ENCODE data around the gene PPP1R13B.
A peak's percentile ranks its signal among the peaks of the same experiment; 100 is the strongest.
"Not testable (repeated sequence)": the region's sequence is repeated elsewhere in the genome, so short reads cannot be mapped to it uniquely, and the experiment has no call there.

PPP1R13B gene

DNA sequence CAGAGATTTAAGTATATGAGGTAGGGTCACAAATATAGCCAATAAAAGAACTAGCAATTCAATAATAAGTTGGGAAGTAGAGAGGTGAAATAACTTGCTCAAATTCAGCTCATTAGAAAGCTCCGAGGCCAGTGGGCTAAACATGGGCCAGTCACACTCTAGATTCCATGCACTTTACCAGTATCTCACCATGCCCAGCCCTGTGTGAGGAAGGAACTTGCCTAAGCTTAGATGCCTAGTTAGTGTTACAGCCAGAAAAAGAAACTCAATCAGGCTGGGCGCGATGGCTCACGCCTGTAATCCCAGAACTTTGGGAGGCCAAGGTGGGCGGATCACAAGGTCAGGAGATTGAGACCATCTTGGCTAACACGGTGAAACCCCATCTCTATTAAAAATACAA, 71.1 kb downstream of the PPP1R13B start:
- not testable (repeated sequence) for DNase-seq (ENCODE audit: low read depth in 2 of 2)

DNA sequence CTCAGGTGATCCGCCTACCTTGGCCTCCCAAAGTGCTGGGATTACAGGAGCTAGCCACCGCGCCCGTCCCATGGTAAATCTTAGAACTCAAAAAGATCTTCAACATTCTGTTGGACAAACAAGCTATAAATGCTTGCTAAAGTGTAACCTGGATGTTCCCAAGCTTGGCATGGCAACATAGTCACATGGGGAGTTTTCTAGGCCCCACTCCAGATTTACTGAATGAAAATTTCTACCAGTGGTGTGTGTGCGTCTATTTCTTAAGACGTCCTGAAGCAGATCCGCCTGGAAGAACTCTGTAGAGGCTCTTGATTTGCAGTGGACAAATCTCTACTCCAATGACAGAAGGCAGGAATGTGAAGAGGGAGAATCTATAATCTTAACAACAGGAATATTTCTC, 71.9 kb downstream of the PPP1R13B start:
- no peak for DNase-seq (ENCODE audit: low read depth in 2 of 2)

DNA sequence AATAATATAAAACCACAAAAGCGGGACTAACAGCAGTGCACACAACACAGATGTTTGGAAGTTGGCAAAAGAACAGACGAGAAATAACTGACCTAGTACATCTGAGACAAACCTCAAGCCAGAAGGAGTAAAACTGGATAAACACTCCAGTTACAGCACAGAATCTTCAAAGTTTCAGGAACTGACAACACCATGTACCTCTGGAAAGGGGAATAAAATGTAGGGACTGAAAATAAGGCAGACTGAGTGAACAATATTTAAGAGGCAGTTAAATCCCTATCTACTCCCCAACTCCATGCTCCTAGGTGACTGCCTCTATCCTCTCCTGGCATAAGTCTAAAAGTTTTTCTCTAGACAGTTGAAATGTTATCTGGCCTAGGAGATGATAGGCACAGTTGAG, 73.9 kb downstream of the PPP1R13B start:
- no peak for DNase-seq (ENCODE audit: low read depth in 2 of 2)

DNA sequence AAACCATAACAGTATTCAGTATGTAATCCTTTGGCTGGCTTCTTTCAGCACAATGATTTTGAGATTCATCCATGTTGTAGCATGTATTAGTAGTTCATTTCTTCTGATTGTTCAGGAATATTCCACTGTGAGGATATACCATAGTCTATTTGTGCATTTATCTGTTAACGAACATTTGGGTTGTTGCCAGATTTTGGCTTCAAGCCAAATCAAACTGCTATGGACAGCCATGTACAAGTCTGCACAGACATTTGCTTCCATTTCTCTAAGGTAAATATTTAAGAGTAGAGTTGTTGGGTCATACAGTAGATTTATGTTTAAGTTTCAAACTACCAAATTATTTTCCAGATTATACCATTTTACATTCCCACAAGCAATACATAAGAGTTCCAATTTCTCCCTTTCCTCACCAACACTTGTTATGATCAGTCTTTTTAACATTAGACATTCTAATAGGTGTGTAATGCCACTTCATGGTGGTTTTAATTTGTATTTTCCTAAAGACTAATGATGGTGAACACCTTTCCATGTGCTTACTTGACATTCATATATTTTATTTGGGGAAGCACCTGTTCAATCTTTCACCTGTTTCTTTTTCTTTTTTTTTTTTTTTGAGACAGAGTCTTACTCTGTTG, 75.2 kb downstream of the PPP1R13B start:
- no peak for DNase-seq (ENCODE audit: low read depth in 2 of 2)

DNA sequence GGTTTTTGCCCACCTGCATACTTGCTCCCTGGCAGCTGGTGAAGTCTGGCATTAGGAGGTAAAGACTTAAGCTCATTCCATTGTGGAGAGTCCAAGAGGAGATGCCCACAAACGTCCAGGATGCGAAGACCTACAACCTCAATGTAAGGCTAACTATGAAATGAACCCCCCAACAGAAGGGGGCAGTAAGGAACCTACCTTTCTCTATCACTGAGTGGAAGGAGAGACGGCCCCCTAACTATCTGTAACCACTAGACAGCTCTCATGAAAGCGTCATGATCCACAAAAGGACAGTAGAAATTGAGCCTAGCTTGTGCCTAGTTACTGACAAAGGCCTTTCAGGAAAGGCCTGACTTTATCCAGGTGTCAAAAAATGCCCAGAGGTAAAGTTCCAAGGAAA, 76.5 kb downstream of the PPP1R13B start:
- DNase-seq (ENCODE audit: low read depth in 2 of 2) = no peak

DNA sequence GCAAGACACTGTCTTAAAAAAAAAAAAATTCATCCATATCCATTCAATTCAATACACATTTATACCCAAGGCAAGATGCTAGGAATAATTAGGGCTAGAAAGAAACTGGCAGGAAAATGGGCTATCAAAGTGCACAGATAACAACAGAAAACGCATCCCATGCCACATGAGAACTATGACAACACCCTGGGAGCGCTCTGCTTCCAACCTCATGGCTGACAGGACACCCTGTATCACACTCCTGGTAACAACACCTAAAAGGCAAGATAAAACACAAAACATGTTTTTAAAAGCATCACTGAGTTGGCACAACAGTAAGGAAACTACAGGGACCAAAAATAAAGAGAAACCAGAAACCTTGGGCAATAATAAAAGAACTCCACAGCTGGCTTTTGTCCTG, 76.9 kb downstream of the PPP1R13B start:
- DNase-seq (ENCODE audit: low read depth in 2 of 2) = no peak

DNA sequence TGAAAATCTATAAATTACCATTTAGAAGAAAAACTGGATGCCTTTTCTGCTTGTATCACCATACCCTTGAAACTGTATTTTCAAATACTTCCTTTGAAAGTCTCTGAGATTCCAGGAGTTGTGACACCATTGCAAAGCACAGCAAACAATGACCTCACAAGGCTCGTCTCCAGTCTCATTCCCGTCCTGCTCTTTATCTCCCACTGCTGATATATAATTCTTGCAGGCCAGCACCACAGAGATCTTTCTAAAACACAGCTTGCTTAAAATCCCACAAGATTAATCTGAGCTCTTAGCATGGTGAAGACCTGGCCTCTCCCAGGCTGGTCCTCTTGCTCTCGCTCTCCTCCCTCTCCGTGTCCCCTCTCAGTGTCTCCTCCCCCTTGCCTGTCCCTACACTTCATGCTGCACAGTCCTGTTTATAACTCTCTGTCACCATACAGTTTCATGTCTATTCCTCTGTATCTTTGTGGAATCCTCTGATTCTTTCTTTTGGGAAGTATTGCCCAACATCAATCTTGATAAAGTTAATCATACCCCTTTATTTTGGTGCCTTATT, 80.0 kb downstream of the PPP1R13B start:
- DNase-seq (ENCODE audit: low read depth in 2 of 2) = no peak

DNA sequence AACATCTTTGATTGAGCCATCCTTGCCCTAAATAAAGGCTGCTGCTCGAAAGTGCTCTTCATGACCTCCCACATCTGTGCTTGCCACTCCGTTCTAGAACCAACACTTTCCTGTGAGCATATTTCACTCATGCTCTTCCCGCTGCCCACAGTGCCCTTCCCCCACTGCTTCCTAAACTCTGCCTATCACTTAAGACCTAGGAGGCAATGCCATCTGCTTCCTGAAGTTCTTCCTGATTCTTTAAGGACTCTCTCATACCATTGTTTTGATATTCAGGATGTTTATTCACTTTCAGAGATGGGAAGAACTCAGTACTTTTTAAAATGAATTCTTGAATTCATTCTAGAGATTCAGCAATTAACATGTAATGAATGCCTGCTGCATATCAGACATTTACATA, 81.8 kb downstream of the PPP1R13B start:
- DNase-seq (ENCODE audit: low read depth in 2 of 2) = no peak

DNA sequence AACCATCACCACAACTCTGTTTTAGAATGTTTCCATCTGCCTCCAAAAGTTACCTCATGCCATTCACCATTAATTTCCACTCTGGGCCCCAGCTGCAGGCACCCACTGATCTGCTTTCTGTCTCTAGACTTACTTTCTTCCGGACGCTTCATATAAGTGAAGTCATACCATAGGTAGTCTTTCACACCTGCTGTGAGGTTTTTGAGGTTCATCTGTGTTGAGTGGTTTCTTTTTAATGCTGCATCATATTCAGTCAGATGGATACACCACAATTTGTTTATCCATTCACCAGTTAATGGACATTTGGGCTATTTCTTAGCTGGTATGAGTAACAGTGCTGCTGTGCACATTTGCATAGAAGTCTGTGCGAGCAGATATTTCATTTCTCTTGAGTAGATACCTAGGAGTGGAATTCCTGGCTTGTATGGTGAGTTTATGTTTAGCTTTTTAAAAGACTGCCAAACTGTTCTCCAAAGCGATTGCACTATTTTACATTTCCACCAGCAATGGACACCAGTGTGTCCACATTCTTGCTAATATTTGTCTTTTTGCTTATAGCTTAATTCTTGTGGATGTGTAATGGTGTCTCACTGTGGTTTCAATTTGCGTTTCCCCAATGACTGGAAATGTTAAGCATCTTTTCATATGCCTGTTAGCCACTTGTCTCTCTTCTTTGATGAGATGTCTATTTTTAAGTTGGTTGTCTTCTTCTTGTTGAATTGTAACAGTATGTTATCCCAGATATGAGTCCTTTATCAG, 83.5 kb downstream of the PPP1R13B start:
- DNase-seq (ENCODE audit: low read depth in 2 of 2) = no peak

DNA sequence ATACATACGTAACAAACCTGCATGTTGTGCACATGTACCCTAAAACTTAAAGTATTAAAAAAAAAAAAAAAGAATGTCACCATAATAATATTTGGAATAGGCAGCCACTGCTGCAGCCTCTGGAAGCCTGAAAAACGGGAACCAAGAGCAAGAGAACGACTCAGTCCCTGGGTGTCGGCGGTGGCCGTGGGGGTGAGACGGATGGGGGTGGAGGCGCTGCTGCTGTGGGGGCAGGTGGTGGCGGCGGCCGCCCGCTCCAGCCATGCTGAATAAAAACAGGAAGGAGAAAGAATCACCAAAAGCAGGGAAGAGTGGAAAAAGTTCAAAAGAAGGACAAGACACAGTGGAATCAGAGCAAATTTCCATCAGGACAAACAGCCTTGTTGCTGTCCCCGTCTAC, 84.8 kb downstream of the PPP1R13B start:
- DNase-seq (ENCODE audit: low read depth in 2 of 2) = no peak

DNA sequence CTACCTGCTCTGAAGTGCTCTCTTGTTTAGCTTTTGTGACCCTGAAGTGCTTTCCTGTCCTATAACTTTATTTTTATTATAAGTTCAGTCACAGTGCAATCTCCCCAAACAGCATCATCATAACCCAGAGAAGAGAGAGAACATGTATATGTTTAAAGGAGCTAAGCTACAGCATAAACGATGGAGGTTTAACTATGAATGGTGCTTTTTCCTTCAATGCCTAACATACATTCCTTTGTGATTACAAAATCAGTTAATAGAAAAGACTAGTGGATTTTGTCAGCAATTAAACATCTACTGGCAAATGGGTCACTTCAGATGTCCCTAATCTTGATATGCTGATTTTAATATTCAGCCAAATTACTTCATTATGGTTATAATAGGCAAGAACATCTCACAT, 85.3 kb downstream of the PPP1R13B start:
- DNase-seq (ENCODE audit: low read depth in 2 of 2) = no peak

DNA sequence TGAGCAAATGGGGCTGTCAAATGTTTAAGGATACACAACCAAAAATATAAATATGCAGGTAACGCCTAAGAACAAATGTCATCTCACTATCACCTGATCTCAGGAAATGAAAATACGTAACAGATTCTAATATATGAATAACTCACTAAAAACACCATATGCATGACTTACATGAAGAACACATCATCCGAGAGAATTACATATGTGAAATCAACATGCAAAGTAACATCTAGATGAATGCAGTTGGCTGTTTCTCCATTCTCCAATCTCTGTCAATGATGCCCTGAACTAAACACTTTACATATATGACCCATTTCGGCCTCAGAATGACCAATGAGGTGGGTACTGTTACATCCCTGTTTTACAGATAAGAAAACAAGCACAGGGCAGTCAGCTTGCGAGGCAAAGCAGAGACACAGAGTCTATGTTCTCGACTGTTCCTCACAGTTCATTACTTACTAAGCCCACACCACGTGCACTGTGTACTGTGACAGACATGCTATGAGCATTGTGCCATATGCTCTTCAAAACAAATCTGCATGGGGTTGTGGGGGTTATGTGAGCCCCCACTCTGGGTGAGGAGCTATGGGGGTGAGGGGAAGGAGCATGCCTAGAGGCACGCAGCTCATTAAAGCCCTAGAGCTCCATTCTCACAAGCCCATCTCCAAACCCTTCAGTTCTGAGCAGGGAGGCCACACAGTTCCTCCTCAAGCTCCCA, 89.2 kb downstream of the PPP1R13B start:
- no peak for DNase-seq (ENCODE audit: low read depth in 2 of 2)

DNA sequence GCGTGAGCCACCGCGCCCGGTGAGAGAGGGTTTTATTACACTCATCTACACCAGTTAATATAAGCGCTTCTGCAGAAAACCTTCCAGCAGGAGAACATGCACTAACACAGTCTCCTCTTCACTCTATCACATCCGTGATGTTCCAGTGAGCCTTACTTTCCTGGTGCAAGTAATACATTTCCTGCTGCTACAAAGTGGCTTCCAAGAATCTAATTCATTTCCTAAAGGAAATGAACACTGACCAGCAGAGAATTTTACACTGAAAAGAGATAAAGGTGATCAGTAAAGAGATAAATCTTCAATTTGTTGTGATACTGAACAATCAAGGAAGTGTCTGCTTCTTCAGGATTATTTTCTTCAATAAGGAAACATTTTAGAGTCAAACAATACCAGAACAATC, 92.3 kb downstream of the PPP1R13B start:
- DNase-seq (ENCODE audit: low read depth in 2 of 2) = no peak

DNA sequence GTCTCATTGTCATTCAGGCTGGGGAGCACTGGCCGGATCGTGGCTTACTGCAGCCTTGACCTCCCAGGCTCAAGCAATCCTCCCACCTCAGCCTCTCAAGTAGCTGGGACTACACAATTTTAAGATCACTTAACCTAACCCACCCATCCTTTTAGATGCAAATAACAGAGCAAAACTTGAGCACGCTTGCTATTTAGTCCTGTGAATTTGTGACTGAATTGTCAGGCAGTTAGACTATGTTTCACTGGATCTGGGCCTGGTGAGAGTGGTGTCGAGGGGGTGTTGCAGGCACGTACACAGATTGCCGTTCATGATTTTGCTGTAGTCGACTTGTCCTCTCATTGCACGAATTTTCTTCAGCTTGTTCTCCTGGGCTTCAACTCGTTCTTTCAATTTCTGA, 93.6 kb downstream of the PPP1R13B start:
- no peak for DNase-seq (ENCODE audit: low read depth in 2 of 2)

DNA sequence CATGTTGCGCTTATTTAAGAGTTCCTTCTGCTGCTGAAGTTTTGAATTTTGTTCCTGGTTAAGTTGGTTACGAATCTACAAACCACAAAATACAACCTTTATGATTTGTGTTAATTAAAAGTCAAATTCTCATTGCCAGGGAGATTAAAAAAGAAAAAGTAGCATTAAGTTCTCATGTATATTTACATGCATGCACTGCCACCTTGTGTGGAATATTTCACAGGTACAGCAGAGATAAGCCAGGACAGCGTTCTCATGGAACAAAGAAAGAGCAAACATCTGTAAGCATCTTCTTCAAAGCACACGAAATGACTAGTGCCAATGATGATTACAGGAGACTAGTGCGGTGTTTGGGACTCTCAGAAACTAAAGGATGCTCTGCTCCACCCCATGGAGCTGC, 97.5 kb downstream of the PPP1R13B start:
- DNase-seq (ENCODE audit: low read depth in 2 of 2) = no peak

DNA sequence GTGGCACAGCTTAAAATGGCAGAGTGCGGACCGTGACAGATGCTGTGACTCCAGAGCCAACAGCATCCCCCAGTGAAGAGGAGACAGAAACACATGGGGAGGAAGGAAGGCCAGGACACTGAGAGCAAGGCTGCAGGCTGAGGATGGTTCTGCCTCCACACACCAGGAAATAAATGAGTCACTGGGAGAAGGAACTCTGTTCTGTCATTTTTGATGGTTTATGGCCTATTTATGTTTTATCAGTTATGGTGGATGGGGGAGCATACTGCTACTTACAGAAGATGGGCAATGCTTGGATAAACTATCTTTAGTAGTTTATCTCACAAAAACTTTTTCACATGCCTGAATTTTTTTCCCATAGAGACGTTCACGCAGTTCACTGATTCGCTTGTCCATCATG, 97.9 kb downstream of the PPP1R13B start:
- DNase-seq (ENCODE audit: low read depth in 2 of 2) = no peak

DNA sequence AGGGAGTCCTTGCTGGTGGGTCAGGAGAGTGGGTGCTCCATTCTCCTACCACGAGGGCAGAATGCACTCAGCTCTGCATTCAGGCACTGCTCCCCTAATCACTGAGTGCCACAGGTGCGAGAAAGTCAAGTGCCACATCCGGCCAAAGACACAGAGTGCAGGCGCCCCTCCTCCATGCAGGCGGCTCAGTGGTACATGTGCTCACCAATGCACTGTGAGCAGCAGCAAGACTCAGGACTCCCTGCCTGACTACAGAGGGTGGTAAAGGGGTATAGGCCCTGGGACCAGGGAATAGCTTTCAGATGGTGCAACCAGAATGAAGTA, 98.9 kb downstream of the PPP1R13B start:
- DNase-seq (ENCODE audit: low read depth in 2 of 2) = peak in 1 of 2 donors; percentile 5

DNA sequence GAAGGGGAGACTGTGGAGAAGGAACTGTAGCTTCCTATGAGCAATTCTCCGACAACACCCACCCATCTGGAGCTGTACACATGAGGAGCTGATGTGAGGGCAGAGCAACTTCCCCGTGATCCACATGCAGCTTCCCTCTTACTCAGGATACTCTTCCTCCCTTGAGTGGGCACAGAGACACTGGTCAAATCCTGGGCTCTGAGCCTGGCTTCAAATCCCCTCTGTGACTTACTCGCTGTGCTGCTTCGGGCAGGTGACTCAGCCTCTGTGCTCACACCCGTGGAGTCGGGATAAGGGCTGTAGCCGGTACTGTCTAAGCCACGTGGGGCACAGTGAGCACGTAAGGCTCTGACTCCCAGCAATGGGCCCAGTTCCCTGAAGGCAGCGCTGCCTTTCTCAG, 100.7 kb downstream of the PPP1R13B start:
- no peak for DNase-seq (ENCODE audit: low read depth in 2 of 2)

DNA sequence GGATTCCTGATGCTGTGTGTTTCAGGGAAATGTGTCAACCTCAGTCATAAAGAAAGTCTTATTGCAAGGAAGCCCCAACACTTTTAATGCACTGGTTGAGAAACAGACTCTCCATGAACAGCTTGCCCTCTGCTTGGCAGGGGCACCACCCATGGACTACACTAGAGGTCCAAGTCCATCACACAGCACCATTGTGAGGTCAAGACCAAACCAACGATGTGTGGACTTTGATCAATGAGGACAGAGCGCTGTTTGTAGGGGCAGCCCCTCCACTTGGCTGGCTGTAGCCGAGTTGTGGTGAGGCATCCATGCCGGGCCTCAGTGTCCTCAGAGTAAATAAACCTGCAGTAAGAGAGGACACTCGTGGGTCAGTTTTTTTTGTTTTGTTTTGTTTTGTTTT, 102.0 kb downstream of the PPP1R13B start:
- no peak for DNase-seq (ENCODE audit: low read depth in 2 of 2)

DNA sequence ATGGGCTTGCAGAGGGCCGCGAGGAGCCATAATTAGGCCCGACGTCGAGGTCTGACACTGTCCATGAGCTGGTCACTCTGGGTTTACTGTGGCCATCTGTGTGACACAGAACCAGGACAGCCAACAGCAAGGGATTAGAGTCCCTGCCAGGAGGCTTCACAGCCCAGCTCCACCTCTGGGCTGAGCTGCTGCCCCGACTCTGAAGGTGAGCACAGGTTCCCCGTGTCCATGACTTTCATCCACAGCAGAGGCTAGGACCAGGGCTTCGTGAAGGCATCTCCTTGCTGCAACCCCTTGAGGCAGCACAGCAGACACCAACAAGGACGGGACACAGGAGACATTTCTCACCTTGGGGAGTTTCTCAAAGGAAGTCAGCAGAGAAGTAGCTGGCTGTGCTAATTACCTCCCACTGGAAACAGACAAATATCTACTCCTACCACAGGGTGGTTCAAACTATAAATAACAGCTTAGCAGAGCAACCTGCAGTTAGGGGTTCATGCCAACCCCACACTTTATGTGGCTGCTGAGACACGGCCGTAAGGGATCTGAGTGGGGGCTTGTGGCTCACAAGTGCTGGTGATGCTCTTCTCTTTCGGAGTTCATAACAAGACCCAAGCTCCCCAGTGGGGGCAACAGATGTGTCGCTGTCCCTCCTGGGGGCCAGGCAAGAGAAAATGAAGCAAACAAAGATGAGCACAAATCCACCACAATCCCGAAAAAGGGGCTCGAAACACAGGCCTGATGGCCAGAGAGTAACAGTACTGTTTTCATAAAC, 102.6 kb downstream of the PPP1R13B start:
- DNase-seq (ENCODE audit: low read depth in 2 of 2) = no peak

DNA sequence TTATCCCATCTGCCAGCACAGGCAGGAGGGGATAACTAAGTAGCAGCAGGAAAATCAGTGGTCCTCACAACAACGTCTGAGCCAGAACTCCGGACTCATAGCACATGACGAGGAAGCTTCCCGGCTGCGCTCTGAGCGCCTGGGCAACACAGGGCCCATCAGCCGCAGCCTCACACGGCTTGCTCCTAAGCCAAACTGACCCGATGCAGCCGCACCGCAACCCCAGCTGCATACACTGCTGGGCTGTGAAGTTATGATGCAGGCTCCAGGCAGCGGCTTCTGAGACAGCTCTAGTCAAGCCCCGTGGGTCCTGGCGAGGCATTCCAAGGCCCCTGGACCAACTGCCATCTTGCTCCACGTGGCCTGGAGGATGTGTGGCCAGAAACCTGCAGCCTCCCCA, 103.7 kb downstream of the PPP1R13B start:
- no peak for DNase-seq (ENCODE audit: low read depth in 2 of 2)

All from stimulated activated CD8-positive, alpha-beta memory T cell treated with anti-CD3 and anti-CD28 coated beads, Interleukin-15, amount 100 ng/mL, for 4 hours (primary cell).